Medulla oblongata (tissue), 1 donor: ENCODE data around the gene PPM1D.
"Not testable (repeated sequence)": the region's sequence is repeated elsewhere in the genome, so short reads cannot be mapped to it uniquely, and the experiment has no call there.

Experiments used
- DNase-seq: peaks from one replicate; pipeline ENCODE4 v3.0.0-alpha.2; 2015; ENCODE audit errors: extremely low spot score

Gene PPM1D

DNA sequence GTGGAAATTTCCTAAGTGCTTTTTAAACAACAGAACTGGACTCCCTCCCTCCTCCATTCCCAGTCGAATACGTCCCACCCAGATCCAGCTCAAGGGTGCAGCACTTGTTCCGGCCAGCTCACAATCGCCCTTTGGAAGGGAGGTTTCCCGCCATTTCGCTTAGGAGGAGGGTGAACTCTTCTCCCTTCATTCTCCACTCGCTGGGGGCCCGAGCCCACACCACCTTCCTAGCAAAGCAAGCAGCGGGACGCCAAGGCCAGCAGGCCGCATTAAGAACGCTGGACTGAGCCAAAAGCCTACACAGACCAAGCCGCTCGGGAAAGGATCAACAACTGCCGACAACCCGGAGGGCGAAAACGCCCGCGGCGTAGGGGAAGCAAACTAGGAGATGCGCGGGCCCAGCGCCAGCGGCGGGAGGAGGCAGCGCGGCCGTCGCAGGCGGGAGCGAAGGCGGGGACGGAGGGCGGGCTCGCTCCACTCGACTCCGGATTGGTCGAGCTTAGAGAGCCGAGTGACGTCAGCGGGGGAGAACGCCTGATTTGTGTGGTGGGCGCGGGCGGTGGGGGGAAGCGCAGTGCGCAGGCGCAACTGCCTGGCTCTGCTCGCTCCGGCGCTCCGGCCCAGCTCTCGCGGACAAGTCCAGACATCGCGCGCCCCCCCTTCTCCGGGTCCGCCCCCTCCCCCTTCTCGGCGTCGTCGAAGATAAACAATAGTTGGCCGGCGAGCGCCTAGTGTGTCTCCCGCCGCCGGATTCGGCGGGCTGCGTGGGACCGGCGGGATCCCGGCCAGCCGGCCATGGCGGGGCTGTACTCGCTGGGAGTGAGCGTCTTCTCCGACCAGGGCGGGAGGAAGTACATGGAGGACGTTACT, at the start of gene PPM1D:
Gene PPM1D (plus strand): TSS at position 574 of the 870 bp plus-strand sequence. CDS start 222 bp downstream, at position 796.
- peak; percentile 99 for DNase-seq

DNA sequence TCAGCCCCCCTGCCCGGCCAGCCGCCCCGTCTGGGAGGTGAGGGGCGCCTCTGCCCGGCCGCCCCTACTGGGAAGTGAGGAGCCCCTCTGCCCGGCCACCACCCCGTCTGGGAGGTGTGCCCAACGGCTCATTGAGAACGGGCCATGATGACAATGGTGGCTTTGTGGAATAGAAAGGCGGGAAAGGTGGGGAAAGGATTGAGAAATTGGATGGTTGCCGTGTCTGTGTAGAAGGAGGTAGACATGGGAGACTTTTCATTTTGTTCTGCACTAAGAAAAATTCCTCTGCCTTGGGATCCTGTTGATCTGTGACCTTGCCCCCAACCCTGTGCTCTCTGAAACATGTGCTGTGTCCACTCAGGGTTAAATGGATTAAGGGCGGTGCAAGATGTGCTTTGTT, 47.7 kb upstream of the PPM1D start:
- DNase-seq = not testable (repeated sequence)

DNA sequence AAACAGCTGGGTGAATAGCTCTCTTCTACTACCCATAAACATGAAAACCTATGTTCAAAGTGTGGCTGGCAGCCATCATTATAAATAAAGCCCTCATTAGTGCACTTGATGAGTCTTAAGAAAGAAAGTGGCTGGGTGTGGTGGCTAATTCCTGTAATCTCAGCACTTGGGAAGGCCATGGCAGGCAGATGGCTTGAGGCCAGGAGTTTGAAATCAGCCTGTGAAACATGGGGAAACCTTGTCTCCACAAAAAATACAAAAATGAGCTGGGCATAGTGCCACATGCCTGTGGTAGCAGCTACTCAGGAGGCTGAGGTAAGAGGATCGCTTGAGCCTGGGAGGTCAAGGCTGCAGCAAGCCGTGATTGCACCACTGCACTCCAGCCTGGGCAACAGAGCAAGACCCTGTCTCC, 45.6 kb upstream of the PPM1D start:
- DNase-seq = no peak

DNA sequence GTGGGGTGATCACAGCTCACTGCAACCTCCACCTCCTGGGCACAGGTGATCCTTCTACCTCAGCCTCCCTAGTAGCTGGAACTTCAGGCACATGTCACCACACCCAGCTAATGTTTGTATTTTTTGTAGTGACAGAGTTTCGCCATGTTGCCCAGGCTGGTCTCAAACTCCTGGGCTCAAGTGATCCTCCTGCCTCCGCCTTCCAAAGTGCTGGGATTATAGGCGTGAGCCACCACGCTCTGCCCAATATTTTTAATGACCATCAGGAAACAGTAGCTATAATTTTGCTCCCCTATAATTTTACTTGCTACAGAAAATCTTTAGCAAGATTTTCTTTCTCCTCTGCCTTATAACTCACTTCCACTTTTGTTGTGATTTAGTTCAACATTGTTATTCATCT, 44.2 kb upstream of the PPM1D start:
- no peak for DNase-seq

DNA sequence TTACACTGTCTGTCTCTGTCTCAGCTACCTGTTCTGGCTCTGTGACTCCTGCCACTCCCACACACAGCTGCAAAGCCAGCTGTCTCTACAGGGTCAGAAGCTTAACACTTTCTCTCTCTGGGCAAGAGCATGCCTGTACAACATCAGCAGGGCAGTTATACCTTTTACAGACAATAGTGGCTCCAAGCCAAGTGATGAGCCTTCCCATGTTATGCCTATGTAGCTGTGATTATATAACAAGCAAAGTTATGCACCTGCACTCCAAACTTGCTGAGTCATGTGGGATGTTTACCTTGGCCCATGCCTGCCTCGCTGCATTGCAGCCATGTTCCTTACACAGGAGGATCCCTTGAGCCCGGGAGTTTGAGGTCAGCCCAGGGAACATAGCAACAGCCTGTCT, 42.2 kb upstream of the PPM1D start:
- no peak for DNase-seq

DNA sequence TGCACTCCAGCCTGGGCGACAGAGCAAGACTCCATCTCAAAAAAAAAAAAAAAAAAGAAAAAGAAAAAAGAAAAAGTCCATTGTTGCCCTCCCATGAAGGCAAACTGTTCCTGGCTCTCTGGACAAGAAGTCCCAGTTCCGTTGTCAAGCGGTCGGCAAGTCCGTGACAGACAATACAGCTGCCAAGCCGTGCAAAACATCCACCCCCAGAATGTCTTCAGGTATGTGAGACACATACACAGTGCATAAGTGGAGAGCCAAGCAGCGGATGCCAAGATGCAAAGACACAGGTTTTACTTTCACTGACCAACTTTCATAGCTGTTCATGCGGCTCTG, 40.4 kb upstream of the PPM1D start:
- DNase-seq = no peak

DNA sequence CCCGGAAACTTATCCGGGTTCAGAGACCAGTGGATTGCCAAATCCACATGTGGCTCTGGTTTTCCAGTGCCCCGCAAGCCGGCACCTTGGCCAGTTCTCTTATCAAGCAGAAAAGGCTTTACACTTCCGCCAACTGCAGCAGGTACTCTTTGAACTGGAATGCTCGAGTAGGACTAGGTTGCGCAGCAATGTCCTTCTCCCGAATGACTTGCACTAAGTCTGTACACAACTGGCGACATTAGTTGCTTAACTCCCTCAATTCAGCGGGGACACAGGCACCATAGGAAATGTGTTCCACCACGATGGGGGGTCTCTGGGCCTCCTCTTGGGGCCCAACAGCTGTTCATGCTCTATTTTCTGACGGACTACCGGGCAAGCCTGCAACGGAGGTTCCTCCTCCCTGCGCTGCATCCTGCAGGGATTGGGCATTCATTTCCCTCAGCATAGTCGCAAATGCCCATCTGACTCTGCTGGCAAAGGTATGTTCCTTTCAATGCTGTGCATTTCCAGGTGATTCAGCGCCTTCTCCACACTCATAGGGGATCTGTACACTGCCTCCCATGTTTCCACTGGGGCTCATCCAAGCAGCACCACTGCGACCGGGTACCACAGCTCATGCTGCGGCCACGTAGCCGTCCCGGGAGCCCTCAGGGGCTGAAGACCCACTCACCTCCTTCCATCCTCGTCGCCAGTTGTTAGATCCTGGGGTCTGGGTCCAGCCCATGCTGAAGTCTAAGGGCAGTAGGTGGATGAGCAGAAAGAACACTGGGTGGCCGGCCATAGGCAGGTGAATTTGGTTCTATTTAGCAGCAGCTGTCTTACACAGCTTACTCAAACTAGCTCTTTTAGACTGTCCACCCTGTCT, 39.8 kb upstream of the PPM1D start:
- DNase-seq = no peak

DNA sequence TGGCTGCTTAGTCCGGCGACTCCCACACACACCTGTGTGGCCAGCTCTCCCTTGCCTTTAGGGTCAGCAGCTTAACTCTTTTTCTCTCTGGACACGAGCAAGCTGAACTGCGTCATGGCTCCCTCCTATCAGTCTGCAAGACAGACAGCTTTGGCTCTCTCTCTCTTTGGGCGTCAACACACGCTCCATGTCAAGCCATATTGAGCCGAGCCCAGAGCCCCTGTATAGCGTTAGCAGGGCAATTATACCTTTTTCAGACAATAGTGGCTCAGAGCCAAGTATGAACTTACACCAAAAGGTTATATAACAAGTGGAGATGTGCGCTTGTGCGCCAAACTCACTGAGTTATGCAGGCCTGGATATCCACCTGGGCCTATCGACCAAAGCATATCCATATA, 39.1 kb upstream of the PPM1D start:
- no peak for DNase-seq

DNA sequence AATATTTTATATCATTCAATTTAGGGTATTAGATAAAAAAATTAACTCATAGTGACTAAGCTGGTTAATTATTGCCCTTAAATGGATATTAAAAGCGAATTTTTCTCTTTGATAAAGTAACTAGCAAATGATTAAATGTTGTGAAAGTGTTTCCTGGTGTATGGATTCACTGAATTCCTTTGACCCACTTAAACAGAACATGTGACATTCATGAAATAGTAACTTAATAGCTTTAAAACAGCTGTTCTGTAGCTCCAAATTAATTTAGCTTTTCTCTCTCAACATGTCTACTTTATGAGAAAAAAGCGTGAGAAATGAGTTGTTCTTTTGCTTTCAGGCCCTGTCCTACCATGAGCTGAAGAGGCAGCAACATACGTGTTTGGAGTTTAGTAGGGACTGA, 37.6 kb upstream of the PPM1D start:
- no peak for DNase-seq

DNA sequence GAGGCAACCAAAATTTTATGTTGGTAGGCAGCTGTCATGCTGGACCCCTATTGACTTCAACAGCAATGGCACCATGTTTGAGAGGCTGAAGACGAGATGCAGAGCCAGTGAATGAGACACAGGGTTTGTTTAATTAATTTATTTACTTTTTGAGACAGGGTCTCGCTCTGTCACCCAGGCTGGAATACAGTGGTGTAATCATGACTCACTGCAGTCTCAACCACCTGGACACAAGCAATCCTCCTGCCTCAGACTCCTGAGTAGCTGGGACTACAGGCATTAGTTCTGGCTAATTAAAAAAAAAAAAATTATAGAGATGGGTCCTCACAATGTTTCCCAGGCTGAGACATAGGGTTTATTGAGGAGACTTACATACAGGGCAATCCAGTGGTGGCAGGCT, 36.2 kb upstream of the PPM1D start:
- DNase-seq = no peak

DNA sequence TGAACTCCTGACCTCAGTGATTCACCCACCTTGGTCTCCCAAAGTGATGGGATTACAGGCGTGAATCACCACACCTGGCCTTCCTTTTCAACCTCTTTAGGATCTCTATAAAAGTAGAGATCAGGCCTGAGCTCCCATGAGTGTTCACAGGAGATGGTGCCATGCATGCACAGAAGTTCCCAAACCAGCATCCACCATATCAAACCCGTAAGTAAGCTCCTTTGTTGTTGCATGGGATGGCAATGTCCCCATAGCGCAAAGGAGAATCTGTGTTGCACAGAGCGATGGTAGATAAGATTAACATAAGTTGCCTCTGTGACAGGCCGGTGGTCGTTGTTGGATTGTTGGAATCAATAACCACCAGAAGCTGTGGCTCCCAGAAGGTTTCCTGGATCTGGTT, 34.8 kb upstream of the PPM1D start:
- DNase-seq = no peak

DNA sequence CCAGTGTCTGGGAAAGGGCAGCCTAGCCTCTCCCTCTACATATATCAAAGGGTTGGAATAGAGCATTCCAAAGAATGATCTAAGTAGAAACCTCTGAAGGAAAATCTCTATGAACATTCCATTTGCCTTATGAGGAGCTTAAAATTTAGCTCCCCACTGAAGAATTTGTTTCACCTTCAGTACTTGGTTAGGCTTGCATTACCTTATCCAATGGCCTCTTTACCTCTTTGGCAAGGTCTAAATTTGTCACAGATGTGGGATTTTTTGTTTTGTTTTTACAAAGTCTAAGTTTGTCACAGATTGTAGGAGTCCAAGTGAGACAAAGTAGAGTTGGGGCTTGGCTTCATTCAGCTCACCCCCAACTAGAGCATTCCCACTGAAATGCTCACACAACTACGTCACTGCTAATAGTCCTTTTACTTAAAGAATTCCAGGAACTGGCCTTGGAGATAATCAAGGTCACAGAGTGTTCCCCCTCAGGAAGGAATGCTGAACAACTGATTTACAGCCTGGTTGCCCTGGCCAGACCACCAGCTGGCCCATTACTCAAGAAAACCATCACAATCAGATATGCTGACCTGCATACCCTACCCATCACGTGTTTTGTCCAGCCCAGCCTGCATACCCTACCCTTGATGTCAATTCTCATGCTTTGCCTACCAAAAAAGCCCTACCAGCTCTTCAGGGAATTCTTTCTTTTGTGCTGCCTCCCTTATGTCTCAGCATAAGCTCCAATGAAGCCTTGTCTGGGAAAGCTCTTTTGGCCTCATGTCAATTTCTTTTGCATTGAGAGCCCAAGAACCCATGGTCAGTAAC, 26.5 kb upstream of the PPM1D start:
- DNase-seq = no peak

DNA sequence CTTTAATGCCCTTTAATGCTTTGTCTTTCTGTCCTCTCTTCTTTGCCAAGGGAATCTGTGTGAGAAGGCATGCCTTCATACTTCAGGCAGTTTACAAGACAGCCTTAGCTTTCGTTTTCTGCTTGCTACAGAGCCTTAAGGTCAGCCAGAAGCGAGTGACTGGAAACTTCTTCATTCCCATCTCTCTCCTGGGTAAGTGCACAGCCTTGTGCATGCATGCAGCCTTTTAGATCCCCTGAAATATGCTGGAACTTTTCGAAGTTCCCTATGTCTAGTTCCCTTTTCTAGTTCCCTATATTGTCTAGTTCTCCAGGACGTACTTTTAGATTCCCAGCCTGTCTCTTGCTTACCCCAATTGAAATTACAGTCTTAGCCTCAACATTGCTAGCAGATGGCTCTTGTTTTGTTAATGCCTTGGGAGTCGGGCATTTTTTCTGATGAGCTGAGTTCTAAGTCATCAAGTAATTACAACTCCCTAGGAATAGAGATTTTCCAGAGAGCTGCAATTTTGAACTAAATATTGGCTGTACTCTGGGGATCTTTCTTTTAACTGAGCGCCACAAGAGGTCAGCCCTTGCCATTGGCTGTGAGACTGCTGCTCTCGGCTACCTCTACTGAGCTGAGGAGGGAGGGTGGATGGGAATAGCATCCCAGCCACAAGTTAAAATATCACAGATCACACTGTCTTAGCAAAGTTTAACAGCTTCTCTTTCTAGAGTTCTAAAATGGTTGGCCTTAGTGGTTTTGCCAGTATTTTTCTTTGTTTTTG, 22.7 kb upstream of the PPM1D start:
- DNase-seq = peak; percentile 85

DNA sequence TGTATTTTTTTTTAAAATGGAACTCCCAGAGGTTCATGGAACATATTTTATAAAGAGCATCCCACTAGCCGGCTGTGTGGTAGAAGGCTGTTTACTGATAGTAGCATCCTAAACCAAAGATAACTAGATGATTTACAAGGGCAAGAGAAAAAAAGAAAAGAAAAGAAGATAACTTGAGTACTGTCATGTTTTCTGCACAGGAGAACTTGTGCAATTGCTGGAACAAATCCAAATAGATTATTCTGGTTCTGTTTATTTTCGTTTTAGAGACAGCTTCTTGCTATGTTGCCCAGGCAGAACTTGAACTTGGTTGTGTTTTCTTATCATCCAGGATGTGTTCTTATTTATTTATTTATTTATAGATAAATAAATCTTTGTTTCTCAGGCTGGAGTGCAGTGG, 20.9 kb upstream of the PPM1D start:
- peak; percentile 40 for DNase-seq

DNA sequence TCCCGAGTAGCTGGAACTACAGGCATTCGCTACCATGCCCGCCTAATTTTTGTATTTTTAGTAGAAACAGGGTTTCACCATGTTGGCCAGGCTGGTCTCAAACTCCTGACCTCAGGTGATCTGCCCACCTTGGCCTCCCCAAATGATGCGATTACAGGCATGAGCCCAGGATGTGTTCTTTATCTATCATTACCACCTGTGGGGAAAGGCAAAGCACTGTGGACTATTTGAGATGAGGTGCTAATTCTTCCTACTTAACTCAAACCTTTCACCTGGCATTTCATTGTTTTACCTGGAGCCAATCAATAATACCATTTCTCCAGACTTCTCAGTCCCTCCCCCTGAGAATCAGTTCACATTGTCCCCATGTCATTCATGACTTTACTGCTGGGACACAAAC, 20.4 kb upstream of the PPM1D start:
- no peak for DNase-seq

DNA sequence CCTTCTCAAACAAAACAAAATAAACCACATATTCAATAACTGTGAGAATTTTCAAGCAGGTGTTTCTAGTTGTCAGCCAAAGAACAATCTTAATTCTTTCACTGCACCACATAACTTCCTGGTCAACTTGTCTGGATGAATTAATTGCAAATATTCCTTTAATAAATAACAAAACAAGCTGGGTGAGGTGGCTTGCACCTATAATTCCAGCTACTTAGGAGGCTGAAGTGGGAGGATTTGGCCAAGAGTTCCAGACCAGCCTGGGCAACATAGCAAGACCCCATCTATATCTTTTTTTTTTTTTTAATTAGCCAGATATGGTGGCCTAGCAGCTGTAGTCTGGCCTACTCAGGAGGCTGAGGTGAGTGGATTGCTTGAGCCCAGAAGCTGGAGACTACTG, 17.0 kb upstream of the PPM1D start:
- DNase-seq = no peak

DNA sequence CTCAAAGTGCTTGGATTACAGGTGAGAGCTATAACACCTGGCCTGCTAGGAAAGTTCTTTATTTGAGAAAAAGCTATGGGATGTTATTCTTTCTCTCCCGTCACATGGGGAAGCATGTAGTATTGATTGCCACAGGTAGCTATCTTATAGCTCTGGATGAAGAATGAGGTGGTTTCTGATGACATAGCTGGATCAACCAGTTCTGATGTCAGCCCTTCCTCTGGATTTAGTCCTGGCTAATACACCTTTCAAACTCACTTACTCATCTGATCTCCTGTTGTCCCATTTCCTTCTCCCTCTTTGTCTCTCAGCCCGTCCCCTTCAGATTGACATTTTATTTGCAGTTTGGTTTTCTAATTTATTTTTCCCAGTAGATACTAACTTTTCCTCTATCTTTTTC, 14.1 kb upstream of the PPM1D start:
- DNase-seq = no peak

DNA sequence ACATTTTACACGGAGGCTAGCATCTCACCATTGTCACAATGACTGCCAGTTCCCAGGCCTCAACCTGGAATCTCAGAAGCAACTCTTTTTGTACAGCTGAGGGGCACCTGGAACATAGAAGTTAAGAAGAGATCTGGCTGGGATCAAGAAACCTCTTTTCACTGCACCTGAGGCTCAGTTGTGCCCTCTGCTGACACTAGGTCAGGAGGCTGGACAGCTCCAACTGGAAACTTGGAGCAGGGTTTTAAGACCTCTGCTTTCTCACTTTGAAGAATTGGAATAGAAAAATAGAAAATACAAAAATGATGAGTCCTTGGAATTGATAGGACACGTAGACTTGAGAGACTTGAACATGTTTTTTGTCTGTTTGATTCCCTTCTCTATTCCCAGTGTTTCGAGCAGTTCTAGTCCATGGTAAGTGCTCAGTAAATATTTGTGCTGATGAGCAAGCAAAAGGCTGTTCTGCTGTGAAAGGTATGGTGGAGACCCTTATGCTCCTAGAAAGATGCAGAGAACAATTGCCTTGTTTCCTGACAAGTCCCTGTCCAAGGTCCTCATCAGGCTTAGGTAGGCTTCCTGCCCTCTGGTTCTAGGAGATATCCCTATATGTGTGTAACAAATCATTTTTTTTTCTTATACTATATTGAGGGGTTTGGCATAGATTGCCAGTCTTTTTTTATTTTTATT, 13.6 kb upstream of the PPM1D start:
- no peak for DNase-seq

DNA sequence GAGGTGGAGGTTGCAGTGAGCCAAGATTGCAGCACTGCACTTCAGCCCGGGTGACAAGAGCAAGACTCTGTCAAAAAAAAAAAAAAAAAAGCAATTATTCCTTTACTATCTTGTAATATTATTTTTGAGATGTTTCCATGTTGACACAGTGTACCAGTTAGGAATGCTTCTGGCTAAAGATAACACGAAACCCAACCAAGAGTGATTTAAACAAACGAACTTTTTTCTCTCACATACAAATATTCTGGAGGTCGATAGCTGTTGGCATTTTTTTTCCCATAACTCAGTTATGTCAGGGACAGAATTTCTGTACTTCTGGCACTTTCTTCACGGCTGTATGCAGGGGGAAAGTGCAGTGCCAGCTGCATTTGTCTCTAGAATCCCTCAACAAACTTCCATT, 9.9 kb upstream of the PPM1D start:
- DNase-seq = no peak

DNA sequence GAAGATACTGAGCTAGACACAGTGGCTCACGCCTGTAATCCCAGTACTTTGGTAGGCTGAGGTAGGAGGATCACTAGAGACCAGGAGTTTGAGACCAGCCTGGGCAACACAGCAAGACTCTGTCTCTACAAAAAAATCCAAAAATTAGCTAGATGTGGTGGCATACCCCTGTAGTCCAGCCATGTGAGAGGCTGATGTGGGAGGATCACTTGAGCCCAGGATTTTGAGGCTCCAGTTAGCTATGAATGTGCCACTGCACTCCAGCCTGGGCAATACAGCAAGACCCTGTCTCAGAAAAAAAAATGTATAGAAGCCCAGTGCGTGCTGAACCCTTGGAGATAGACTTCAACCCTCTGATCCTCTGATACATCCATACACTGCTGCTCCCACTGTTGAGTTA, 7.2 kb upstream of the PPM1D start:
- no peak for DNase-seq
